Measurements from ENCODE around the gene RIC3. TPM values are rescaled to one million over a fixed set of nuclear protein-coding genes. Genes with fewer than 3 reads are reported as not detected.

RIC3 gene
- total RNA-seq, 1 donor from 2014 or later = 12.9 TPM

GRCh38 chr11:8109675-8110074 lies 59.1 kb downstream of the RIC3 start:
- H3K4me3 ChIP-seq = no peak overlapping the region
- no peak for DNase-seq
- no peak for TF ChIP-seq CTCF (IDR thresholded peaks at IDR 0.05; ENCODE audit: borderline replicate concordance)
- H3K4me1 ChIP-seq = peaks cover 50% of the 10 kb centered on the region
- H3K36me3 ChIP-seq = no peaks in the 10 kb centered on the region
- intact Hi-C loops (cut with micrococcal nuclease) = no loop called here
- no peak overlapping the region for H3K27ac ChIP-seq (replicated peaks)
- H3K27me3 ChIP-seq (ENCODE audit: low read depth) = no peaks in the 10 kb centered on the region
- H3K9me3 ChIP-seq (replicated peaks) = peaks cover 8% of the 10 kb centered on the region

GRCh38 chr11:8108421-8108820 lies 60.4 kb downstream of the RIC3 start:
- intact Hi-C loops (cut with micrococcal nuclease) = no loop called here
- DNase-seq = no peak
- H3K9me3 ChIP-seq (replicated peaks) = no peaks in the 10 kb centered on the region
- no peak for TF ChIP-seq CTCF (IDR thresholded peaks at IDR 0.05; ENCODE audit: borderline replicate concordance)
- H3K4me3 ChIP-seq = no peak overlapping the region
- no peak overlapping the region for H3K27ac ChIP-seq (replicated peaks)
- no peaks in the 10 kb centered on the region for H3K27me3 ChIP-seq (ENCODE audit: low read depth)
- H3K36me3 ChIP-seq = peaks cover 6% of the 10 kb centered on the region
- peaks cover 53% of the 10 kb centered on the region for H3K4me1 ChIP-seq

GRCh38 chr11:8107642-8108041 lies 61.2 kb downstream of the RIC3 start:
- TF ChIP-seq CTCF (IDR thresholded peaks at IDR 0.05; ENCODE audit: borderline replicate concordance) = no peak
- no peaks in the 10 kb centered on the region for H3K9me3 ChIP-seq (replicated peaks)
- no peak for DNase-seq
- peaks cover 46% of the 10 kb centered on the region for H3K4me1 ChIP-seq
- H3K27me3 ChIP-seq (ENCODE audit: low read depth) = no peaks in the 10 kb centered on the region
- no peak overlapping the region for H3K4me3 ChIP-seq
- intact Hi-C loops (cut with micrococcal nuclease) = no loop called here
- peaks cover 6% of the 10 kb centered on the region for H3K36me3 ChIP-seq
- H3K27ac ChIP-seq (replicated peaks) = no peak overlapping the region

- intact Hi-C loops (cut with micrococcal nuclease) = no loop called here
- Histone ChIP-seq H3K4me1 (peaks cover 46% of the 10 kb centered on the region), H3K27ac (replicated peaks) (peak overlapping the region; percentile 57), H3K4me3 (no peak overlapping the region), H3K36me3 (peaks cover 15% of the 10 kb centered on the region), H3K9me3 (replicated peaks) (no peaks in the 10 kb centered on the region), H3K27me3 (ENCODE audit: low read depth) (no peaks in the 10 kb centered on the region)
- TF ChIP-seq CTCF (IDR thresholded peaks at IDR 0.05; ENCODE audit: borderline replicate concordance) = no peak
- DNase-seq = peak; percentile 54
Measured at GRCh38 chr11:8106679-8107078, 62.1 kb downstream of the RIC3 start.

GRCh38 chr11:8105666-8106065 lies 63.2 kb downstream of the RIC3 start:
- no peaks in the 10 kb centered on the region for H3K27me3 ChIP-seq (ENCODE audit: low read depth)
- TF ChIP-seq CTCF (IDR thresholded peaks at IDR 0.05; ENCODE audit: borderline replicate concordance) = no peak
- DNase-seq = no peak
- no peak overlapping the region for H3K27ac ChIP-seq (replicated peaks)
- H3K36me3 ChIP-seq = peaks cover 25% of the 10 kb centered on the region
- H3K4me3 ChIP-seq = no peak overlapping the region
- H3K4me1 ChIP-seq = peaks cover 46% of the 10 kb centered on the region
- intact Hi-C loops (cut with micrococcal nuclease) = no loop called here
- no peaks in the 10 kb centered on the region for H3K9me3 ChIP-seq (replicated peaks)

- no peak overlapping the region for H3K4me3 ChIP-seq
- intact Hi-C loops (cut with micrococcal nuclease) = no loop called here
- H3K27me3 ChIP-seq (ENCODE audit: low read depth) = no peaks in the 10 kb centered on the region
- no peak for DNase-seq
- H3K9me3 ChIP-seq (replicated peaks) = no peaks in the 10 kb centered on the region
- peaks cover 30% of the 10 kb centered on the region for H3K36me3 ChIP-seq
- H3K4me1 ChIP-seq = peaks cover 46% of the 10 kb centered on the region
- no peak overlapping the region for H3K27ac ChIP-seq (replicated peaks)
- TF ChIP-seq CTCF (IDR thresholded peaks at IDR 0.05; ENCODE audit: borderline replicate concordance) = no peak
Measured at GRCh38 chr11:8105133-8105532, 63.7 kb downstream of the RIC3 start.

Data from left ventricle myocardium inferior (tissue), 1 donor.